ENCODE results near the gene CLCN4. TPM values are rescaled to one million over a fixed set of nuclear protein-coding genes. Genes with fewer than 3 reads are reported as not detected.
A peak's percentile ranks its signal among the peaks of the same experiment; 100 is the strongest.

CLCN4 gene
- total RNA-seq, 1 donor from 2014 or later: 4.7 TPM

DNA sequence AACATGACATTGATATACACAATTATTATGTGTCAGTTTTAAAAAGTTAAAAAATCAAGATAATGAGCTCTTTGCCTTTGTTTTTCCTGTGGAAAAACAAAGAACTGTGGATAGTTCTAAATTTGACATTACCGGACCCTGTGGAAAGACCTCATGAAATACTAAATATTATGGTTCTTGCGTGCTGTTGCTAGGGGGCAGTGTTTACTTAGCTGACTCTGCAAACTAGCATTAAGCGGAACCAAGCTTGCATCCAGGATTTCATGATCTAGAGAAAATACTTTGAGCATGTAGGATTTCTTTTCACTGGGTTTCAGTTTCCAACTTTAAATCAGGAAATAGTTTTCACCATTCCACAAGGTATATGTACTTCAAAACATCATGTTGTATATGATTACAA, 33.6 kb downstream of the CLCN4 start:
- no peak for TF ChIP-seq CTCF (IDR thresholded peaks at IDR 0.05)
- Mint-ChIP-seq H3K36me3 (ENCODE audit: low read depth) (peaks cover 53% of the 10 kb centered on the region), H3K4me3 (no peak overlapping the region), H3K9me3 (no peaks in the 10 kb centered on the region), H3K4me1 (peaks cover 10% of the 10 kb centered on the region), H3K27me3 (no peaks in the 10 kb centered on the region), H3K27ac (no peak overlapping the region)
- no peak for DNase-seq
- ChIA-PET CTCF (interaction anchor here (0.6 to 3.8 kb wide), 28 partner anchors 8 to 948 kb away, joined by 3 to 66 read pairs (median 6); partner anchors contain the start of gene MID1), POLR2A (interaction anchor here (1.3 kb wide), 1 partner anchor 429 kb away, joined by 3 read pairs; no protein-coding TSS in a partner anchor)
- intact Hi-C loops (cut with micrococcal nuclease): loop anchor here (1.0 kb wide), 3 partner anchors 27 to 532 kb away; no protein-coding TSS in a partner anchor
- ATAC-seq (ENCODE audit: low read depth): peak; percentile 47

DNA sequence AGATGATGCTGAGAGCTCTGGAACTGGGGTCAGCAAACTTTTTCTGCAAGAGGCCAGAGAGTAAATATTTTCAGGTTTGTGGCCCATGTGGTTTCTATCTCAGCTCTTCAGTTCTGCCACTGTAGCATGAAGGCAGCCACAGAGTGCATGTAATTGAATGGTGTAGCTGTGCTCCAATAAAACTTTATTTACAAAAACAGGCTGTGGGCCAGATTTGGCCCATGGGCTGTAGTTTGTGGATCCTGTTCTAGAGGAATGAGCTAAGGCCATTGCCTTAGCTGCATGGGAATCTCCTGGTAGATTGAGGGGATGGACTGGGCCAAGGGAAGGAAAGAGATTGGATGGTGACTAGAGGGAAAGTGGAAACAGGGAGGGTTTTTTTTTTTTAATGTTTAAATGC, 36.8 kb downstream of the CLCN4 start:
- peaks cover 37% of the 10 kb centered on the region for H3K36me3 Mint-ChIP-seq (ENCODE audit: low read depth)
- POLR2A ChIA-PET: no interaction called here
- DNase-seq (no peak), ATAC-seq (ENCODE audit: low read depth) (no peak)
- H3K4me3 Mint-ChIP-seq: no peak overlapping the region
- intact Hi-C loops (cut with micrococcal nuclease): no loop called here
- CTCF ChIA-PET: interaction anchor here (0.6 to 2.1 kb wide), 3 partner anchors 405 to 537 kb away, joined by 3 to 7 read pairs (median 3); no protein-coding TSS in a partner anchor
- peak overlapping the region; percentile 43 for H3K27ac Mint-ChIP-seq
- H3K27me3 Mint-ChIP-seq: no peaks in the 10 kb centered on the region
- peaks cover 20% of the 10 kb centered on the region for H3K4me1 Mint-ChIP-seq
- H3K9me3 Mint-ChIP-seq: no peaks in the 10 kb centered on the region
- no peak for TF ChIP-seq CTCF (IDR thresholded peaks at IDR 0.05)

DNA sequence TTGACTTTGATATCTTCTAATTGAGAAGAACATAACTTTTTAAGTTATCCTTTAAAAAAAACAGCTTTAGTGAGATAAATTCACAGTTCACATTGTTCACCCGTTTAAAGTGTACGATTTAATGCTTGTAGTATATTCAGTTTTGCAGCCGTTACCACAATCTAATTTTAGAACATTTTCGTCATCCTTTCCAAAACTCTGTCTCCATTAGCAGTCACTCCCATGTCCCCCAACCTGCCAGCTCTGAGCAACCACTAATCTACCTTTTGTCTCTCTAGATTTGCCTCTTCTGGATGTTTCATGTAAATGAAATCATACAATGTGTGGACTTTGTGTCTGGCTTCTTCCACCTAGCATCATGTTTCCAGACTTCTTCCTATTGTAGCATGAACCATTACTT, 38.6 kb downstream of the CLCN4 start:
- CTCF ChIA-PET: no interaction called here

DNA sequence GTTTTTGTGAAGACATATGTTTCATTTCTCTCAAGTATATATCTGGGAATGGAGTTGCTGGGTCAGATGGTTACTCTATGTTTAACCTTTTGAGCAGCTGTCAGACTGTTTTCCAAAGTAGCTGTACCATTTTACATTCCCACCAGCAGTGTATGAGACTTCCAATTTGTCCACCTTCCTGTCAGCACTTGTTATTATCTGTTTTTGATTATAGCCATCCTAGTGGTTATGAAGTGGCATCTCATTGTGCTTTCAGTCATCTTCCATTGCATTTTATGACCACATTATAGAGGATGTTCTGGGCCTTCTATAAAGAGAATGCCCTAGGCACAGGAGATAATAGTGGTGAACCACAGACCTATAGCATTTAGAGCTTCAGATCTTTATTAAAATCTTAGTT, 39.2 kb downstream of the CLCN4 start:
- H3K27me3 Mint-ChIP-seq: no peaks in the 10 kb centered on the region
- H3K27ac Mint-ChIP-seq: no peak overlapping the region
- H3K9me3 Mint-ChIP-seq: no peaks in the 10 kb centered on the region
- no peak overlapping the region for H3K4me3 Mint-ChIP-seq
- H3K36me3 Mint-ChIP-seq (ENCODE audit: low read depth): peaks cover 34% of the 10 kb centered on the region
- ChIA-PET CTCF (no interaction called here), POLR2A (no interaction called here)
- no peak for DNase-seq
- intact Hi-C loops (cut with micrococcal nuclease): loop anchor here (5.0 kb wide), 2 partner anchors 286 to 1561 kb away; partner anchors contain the start of gene MSL3
- no peak for ATAC-seq (ENCODE audit: low read depth)
- no peak for TF ChIP-seq CTCF (IDR thresholded peaks at IDR 0.05)
- peaks cover 32% of the 10 kb centered on the region for H3K4me1 Mint-ChIP-seq

More for the DNA sequence above, 38.6 kb downstream of the CLCN4 start:
- intact Hi-C loops (cut with micrococcal nuclease): loop anchor here (5.0 kb wide), 2 partner anchors 287 to 1562 kb away; partner anchors contain the start of gene MSL3
- ATAC-seq (ENCODE audit: low read depth) (no peak), DNase-seq (no peak)
- no peak overlapping the region for H3K27ac Mint-ChIP-seq
- no peaks in the 10 kb centered on the region for H3K27me3 Mint-ChIP-seq
- peaks cover 33% of the 10 kb centered on the region for H3K36me3 Mint-ChIP-seq (ENCODE audit: low read depth)
- H3K4me3 Mint-ChIP-seq: no peak overlapping the region
- no peak for TF ChIP-seq CTCF (IDR thresholded peaks at IDR 0.05)
- no peaks in the 10 kb centered on the region for H3K9me3 Mint-ChIP-seq
- H3K4me1 Mint-ChIP-seq: peaks cover 27% of the 10 kb centered on the region
- POLR2A ChIA-PET: no interaction called here

- H3K4me1 Mint-ChIP-seq: peaks cover 34% of the 10 kb centered on the region
- H3K4me3 Mint-ChIP-seq: no peak overlapping the region
- H3K27ac Mint-ChIP-seq: peak overlapping the region; percentile 61
- DNase-seq (no peak), ATAC-seq (ENCODE audit: low read depth) (no peak)
- ChIA-PET CTCF (no interaction called here), POLR2A (no interaction called here)
- H3K9me3 Mint-ChIP-seq: no peaks in the 10 kb centered on the region
- no peak for TF ChIP-seq CTCF (IDR thresholded peaks at IDR 0.05)
- H3K27me3 Mint-ChIP-seq: no peaks in the 10 kb centered on the region
- peaks cover 32% of the 10 kb centered on the region for H3K36me3 Mint-ChIP-seq (ENCODE audit: low read depth)
- intact Hi-C loops (cut with micrococcal nuclease): loop anchor here (5.0 kb wide), 2 partner anchors 285 to 1560 kb away; partner anchors contain the start of gene MSL3
Measured at GRCh38 chrX:10197279-10198210, 40.8 kb downstream of the CLCN4 start.

All from activated B cell treated with CpG ODN at 0.5 μM for 24 hours (primary cell).